Esophagus muscularis mucosa (tissue), 4 donors: ENCODE data around the gene PHACTR4. TPM values are rescaled to one million over a fixed set of nuclear protein-coding genes. Genes with fewer than 3 reads are reported as not detected.

ENCODE experiments used
- DNase-seq: peaks from one replicate; pipeline ENCODE4 v3.0.0-alpha.2; 2017; ENCODE audit errors: extremely low spot score
- H3K27ac ChIP-seq, 4 donors: fragments of 200-600 bp; sonication (generic); replicated peaks in 1 of 4; 1 replicate in 3 of 4; 2 replicates in 1 of 4; pipeline ENCODE4 v1.5.1; 2016 to 2019; ENCODE audit warnings: mild to moderate bottlenecking in 1 of 4
- H3K27me3 ChIP-seq, 4 donors: fragments of 200-600 bp; sonication (generic); one replicate each; pipeline versions ENCODE4 v1.5.1 to v1.6.0; 2016 to 2019
- H3K36me3 ChIP-seq, 4 donors: fragments of 200-600 bp; sonication (generic); one replicate each; pipeline ENCODE4 v1.5.1; 2016 to 2019
- H3K4me1 ChIP-seq, 4 donors: fragments of 200-600 bp; sonication (generic); one replicate each; pipeline ENCODE4 v1.5.1; 2016 to 2019
- H3K4me3 ChIP-seq, 4 donors: fragments of 200-600 bp; sonication (generic); 1 replicate in 2 of 4; 2 replicates in 2 of 4; pipeline ENCODE4 v1.5.1; 2016 to 2019; ENCODE audit warnings: mild to moderate bottlenecking in 4 of 4, moderate library complexity in 1 of 4
- H3K9me3 ChIP-seq, 4 donors: fragments of 200-600 bp; sonication (generic); 1 replicate in 3 of 4; 2 replicates in 1 of 4; pipeline ENCODE4 v1.5.1; 2016 to 2019
- EP300 ChIP-seq: sonication (generic); formaldehyde crosslinking; IDR thresholded peaks from one replicate; pipeline ENCODE4 v1.6.1; 2017; ENCODE audit warnings: antibody characterized with exemption
- POLR2A ChIP-seq: fragments of 450-650 bp; IDR thresholded peaks from one replicate; pipeline ENCODE4 v1.6.1; 2017; ENCODE audit warnings: antibody characterized with exemption, moderate library complexity, mild to moderate bottlenecking, low read depth
- POLR2AphosphoS5 ChIP-seq, 2 donors: sonication (generic); formaldehyde crosslinking; IDR thresholded peaks; one replicate each; pipeline ENCODE4 v1.6.1; 2017; ENCODE audit warnings: antibody characterized with exemption in 2 of 2
- WGBS: methylation state at CpG from one replicate; pipeline ENCODE4 v1.1.5; 2018; 5-methylcytosine and 5-hydroxymethylcytosine counted together
- intact Hi-C: fragments of 100-400 bp; cut with DNase I; formaldehyde crosslinking; loops from one replicate; pipeline ENCODE4 v1.15.1; 2023
- total RNA-seq, 4 donors: library from RNA; depleted of rRNA; stranded (reverse); fragments of >200 nt; gene quantifications; one replicate each; pipeline versions ENCODE4 v1.1.0 to v1.2.1, GENCODE V29; 2016
- TF ChIP-seq, protein P1 (sequence below), 3 experiments: fragments of 200-600 bp in 2 of 3; fragments of 450-650 bp in 1 of 3; sonication (generic) in 2 of 3; IDR thresholded peaks; one replicate each; pipeline ENCODE4 v1.5.1; 2017 to 2019; ENCODE audit warnings: antibody characterized with exemption in 3 of 3, mild to moderate bottlenecking in 2 of 3, moderate library complexity in 1 of 3

The PHACTR4 gene
- total RNA-seq, 4 donors from 2014 or later, result 21.0 to 32.4 (median 27.7) TPM

- Histone ChIP-seq H3K36me3 (no peaks in the 10 kb centered on the region), H3K4me1 (peaks cover 0 to 7% (median 5%) of the 10 kb centered on the region in 4 donors), H3K4me3 (no peak overlapping the region), H3K27me3 (no peaks in the 10 kb centered on the region), H3K9me3 (no peaks in the 10 kb centered on the region), H3K27ac (no peak overlapping the region)
- intact Hi-C loops, result no loop called here
- 77% methylated on average over 2 of the region's 2 CpGs for WGBS
- no peak for TF ChIP-seq POLR2A
- TF ChIP-seq, protein P1, sequence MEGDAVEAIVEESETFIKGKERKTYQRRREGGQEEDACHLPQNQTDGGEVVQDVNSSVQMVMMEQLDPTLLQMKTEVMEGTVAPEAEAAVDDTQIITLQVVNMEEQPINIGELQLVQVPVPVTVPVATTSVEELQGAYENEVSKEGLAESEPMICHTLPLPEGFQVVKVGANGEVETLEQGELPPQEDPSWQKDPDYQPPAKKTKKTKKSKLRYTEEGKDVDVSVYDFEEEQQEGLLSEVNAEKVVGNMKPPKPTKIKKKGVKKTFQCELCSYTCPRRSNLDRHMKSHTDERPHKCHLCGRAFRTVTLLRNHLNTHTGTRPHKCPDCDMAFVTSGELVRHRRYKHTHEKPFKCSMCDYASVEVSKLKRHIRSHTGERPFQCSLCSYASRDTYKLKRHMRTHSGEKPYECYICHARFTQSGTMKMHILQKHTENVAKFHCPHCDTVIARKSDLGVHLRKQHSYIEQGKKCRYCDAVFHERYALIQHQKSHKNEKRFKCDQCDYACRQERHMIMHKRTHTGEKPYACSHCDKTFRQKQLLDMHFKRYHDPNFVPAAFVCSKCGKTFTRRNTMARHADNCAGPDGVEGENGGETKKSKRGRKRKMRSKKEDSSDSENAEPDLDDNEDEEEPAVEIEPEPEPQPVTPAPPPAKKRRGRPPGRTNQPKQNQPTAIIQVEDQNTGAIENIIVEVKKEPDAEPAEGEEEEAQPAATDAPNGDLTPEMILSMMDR (IDR thresholded peaks at IDR 0.05), result no peak
- no peak for TF ChIP-seq EP300
- TF ChIP-seq POLR2AphosphoS5 (IDR thresholded peaks at IDR 0.05), result no peak
- DNase-seq, result no peak
These were observed 47.1 kb downstream of the PHACTR4 start for GRCh38 chr1:28416509-28417194.

GRCh38 chr1:28417441-28417922 lies 47.9 kb downstream of the PHACTR4 start:
- Histone ChIP-seq H3K9me3 (no peaks in the 10 kb centered on the region), H3K36me3 (no peaks in the 10 kb centered on the region), H3K27me3 (no peaks in the 10 kb centered on the region), H3K4me1 (peaks cover 0 to 7% (median 5%) of the 10 kb centered on the region in 4 donors), H3K4me3 (no peak overlapping the region), H3K27ac (no peak overlapping the region)
- 55% methylated on average over 3 of the region's 3 CpGs for whole genome bisulfite sequencing
- no peak for DNase-seq
- intact Hi-C loops, result no loop called here
- TF ChIP-seq EP300, result no peak
- TF ChIP-seq, protein P1 (IDR thresholded peaks at IDR 0.05), result no peak
- TF ChIP-seq POLR2AphosphoS5 (IDR thresholded peaks at IDR 0.05), result no peak
- TF ChIP-seq POLR2A, result no peak

GRCh38 chr1:28417926-28418637 lies 48.5 kb downstream of the PHACTR4 start:
- Histone ChIP-seq H3K36me3 (no peaks in the 10 kb centered on the region), H3K4me1 (peaks cover 0 to 7% (median 5%) of the 10 kb centered on the region in 4 donors), H3K27ac (no peak overlapping the region), H3K27me3 (no peaks in the 10 kb centered on the region), H3K9me3 (no peaks in the 10 kb centered on the region), H3K4me3 (no peak overlapping the region)
- no peak for TF ChIP-seq EP300
- TF ChIP-seq, protein P1 (IDR thresholded peaks at IDR 0.05), result no peak
- intact Hi-C loops, result no loop called here
- no peak for DNase-seq
- 93% methylated on average over 4 of the region's 4 CpGs for WGBS

- Histone ChIP-seq H3K4me3 (no peak overlapping the region), H3K27me3 (no peaks in the 10 kb centered on the region), H3K4me1 (peaks cover 0 to 7% (median 2%) of the 10 kb centered on the region in 4 donors), H3K36me3 (peaks cover 0 to 7% (median 5%) of the 10 kb centered on the region in 4 donors), H3K9me3 (no peaks in the 10 kb centered on the region), H3K27ac (no peak overlapping the region)
- DNase-seq, result no peak
- intact Hi-C loops, result no loop called here
- no peak for TF ChIP-seq EP300
- TF ChIP-seq POLR2A, result no peak
- no peak for TF ChIP-seq POLR2AphosphoS5 (IDR thresholded peaks at IDR 0.05)
- TF ChIP-seq, protein P1 (IDR thresholded peaks at IDR 0.05), result no peak
- WGBS, result 93% methylated on average over 1 of the region's 1 CpG
These were observed 52.2 kb downstream of the PHACTR4 start for GRCh38 chr1:28421744-28422143.
